Islet precursor cell (in vitro differentiated cells): ENCODE results near the gene MAP4K3.

Experiments
- DNase-seq: peaks from one replicate; pipeline ENCODE4 v3.0.0-alpha.2; 2018

Gene MAP4K3

DNA sequence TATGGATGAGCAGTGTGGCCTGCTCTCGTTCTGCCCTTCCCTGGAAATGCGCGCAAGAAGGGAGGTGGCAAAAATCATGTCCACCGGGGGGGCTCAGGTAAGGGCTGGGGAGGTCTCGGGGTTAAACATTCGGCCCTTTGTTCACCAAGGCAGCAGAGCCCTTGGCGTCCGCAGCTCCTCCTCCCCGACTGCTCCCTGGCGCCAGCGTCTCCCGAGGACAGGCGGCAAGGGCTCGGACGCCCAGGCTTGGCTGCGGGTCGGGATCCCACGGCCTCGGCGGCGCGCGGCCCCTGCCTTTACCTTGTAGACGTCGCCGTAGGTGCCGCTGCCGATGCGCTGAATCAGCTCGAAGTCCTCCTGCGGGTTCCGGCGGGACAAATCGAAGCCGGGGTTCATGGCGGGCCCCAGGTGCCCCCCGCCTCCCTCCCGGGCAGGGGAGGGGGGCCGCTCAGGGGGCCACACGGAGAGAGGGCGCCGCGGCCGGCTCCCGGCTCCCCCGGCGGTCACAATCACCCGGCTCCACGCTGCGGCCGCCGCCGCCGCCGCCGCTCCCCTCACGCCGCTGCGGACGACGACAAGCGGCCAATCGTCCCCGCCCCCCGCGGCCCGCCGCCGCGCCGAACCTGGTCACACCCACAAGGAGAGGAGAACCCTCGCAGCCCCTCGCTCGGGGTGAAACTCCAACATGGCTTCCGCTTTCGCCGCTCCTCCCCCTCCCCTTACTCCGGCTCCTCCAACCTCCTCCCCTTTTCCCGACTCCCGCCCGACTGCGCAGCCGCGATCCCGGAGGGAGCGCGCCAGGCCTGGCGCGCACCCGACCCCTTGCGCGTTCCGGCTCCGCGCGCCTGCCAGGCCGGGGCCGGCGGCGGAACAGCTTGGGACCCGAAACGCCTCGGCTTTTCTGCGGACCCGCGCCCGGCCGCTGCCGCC lies at the start of gene MAP4K3:
TSS of gene MAP4K3 (minus strand) at position 694 of the 930 bp plus-strand sequence. CDS start at position 396, 298 bp downstream.
- peak; percentile 99 for DNase-seq

DNA sequence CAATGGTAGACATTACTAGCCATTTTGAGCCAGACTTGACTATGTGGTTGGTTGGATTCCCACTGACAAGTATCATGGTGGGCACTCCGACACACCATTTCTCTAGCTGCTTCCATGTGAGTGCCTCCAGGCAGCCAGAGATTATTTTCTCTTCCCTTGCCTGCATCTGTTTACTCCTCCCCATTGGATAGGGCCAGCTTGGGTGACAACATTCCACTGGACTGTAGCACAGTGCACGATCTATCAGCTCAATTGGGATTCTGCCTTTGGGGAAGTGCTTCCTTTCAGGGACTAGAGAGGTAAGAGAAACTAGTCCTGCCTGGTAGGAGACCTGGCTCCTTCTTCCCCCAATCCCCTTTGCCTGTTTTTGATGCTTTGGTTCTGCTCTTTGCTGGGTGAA lies 49.0 kb upstream of the MAP4K3 start:
- peak; percentile 68 for DNase-seq

DNA sequence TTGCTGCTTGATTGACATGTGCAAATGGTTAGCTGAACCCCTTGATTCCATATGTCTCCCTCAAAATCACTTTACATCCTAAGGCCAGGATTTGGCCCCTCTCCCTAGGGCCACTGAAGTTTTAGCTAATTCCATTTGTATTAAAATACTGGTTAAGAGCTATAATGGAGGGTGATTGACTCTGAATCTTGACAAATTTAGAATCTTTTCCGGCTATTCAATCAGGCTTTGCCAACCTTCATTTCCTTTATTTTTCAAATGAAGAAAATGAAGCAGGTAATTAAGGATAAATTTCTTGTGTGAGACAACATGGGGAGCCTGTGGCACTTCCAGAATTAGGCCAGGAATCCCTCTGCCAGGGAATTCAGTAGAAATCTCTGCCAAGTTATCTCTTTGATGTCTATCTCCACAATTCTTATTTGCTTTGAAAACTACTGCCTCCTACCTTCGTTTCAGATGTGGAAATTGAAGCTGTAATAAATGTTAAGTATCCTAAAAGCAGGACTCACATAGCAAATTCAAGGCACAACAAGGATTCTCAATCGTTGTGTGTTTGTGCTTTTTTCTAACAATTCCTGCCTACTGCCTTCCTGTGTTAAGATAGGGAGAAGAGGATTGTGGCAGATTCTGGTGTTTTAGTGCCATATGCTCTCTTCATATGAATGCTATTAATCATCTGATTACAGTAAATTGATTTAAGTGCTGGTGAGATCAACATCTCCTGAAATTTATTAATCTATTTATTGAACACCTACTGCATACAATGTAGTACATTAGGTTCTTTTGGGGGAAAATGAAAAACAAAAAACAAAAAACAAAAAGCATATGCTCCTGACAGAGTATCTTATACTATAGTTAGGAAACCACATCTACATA lies 47.8 kb upstream of the MAP4K3 start:
- no peak for DNase-seq

GRCh38 chr2:39484206-39484605 lies 47.1 kb upstream of the MAP4K3 start:
- DNase-seq, result no peak

- DNase-seq, result no peak
Observed at GRCh38 chr2:39483534-39483933, 46.4 kb upstream of the MAP4K3 start.

- DNase-seq, result no peak
Observed at GRCh38 chr2:39481611-39482010, 44.5 kb upstream of the MAP4K3 start.

GRCh38 chr2:39479696-39480095 lies 42.6 kb upstream of the MAP4K3 start:
- no peak for DNase-seq

- no peak for DNase-seq
Observed at GRCh38 chr2:39479053-39479670, 42.1 kb upstream of the MAP4K3 start.

DNA sequence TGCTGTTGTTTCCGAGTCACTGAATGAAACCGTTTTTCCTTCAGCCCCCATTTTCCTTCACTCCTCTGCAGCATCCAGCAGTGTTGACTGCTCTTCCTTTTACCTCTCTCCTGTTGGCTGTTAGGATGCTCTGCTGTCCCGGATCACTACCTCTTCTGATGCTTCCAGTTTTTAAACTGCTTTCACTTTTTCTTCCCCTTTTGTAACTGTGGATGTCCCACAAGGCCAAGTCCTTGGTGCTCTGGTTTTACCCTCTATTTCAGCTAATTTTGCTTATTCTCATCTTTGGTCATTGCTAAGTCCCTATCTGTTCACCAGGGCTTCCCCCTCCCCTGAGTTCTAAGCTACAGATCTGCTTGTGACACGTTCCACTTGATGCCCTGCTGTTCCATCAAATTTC lies 39.4 kb upstream of the MAP4K3 start:
- DNase-seq, result no peak

DNA sequence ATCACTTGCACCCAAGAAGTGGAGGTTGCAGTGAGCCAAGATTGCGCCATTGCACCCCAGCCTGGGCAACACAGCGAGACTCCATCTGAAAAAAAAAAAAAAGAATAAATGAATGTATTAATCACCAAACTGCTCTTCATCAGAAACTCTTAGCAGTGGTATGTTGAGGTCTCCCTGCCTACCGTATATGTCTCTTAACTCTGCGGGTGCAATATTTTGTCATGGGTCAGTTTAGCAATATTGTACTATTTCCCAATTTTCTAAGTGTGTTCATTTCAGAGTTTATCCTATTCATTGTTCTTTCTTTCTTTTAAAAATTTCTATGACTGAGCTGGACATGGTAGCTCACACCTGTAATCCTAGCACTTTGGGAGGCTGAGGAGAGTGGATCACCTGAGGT lies 37.9 kb upstream of the MAP4K3 start:
- DNase-seq, result no peak

- DNase-seq, result no peak
Observed at GRCh38 chr2:39470580-39470979, 33.5 kb upstream of the MAP4K3 start.

DNA sequence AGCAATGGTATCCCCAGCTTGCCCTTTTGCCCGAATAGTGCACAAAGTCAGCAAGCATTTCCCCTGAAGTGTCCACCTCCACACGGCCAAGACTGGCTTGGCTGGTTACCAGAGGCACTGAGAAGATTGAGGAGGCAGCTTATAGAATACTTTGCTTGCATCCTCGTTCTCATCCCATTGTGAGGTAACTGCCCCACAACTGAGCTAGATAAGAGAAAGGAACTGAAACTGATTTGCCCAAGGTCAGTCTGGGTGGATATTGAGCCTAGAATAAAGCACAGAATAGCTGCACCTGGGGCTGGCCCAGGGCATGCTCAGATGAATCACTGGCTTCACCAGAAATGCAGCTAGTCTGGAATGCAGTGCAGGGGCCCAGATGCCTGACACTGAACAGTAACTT lies 32.7 kb upstream of the MAP4K3 start:
- DNase-seq, result peak; percentile 92

DNA sequence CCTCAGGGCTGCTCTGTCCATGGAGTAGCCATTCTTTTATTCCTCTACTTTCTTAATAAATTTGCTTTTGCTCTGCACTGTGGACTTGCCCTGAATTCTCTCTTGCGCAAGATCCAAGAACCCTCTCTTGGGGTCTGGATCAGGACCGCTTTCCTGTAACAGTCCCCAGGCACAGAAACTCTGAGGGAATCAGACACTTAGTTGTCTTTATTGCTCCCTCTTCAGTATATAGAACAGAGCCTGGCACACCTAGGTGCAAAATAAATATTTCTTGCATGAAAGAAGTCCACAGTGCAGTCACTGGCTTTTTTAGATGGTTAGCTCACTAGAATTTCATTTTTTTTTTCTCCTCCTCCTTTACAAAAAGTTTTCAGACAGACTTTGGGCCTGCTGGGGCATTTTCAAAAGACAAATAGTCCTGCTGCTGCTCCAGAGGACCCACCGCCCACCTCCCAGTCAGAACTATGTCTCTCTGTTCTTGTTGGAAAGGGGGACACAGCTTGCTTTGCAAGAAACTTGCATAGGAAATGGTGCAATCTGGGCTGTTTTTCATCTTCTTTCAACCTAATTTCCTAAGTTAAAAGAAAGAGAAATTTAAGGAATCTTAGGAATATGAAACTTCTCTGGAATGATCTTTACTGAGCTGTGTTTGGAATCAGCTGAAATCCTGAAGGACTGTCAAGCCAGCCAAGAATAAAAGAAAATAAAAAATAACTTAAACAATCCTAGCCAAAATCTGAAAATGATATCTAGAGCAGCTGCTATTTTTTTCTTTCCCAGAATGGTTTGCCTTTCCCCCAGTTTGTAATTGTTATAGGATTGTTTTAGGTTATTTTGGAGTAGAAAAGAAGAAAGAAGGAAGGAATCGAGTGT lies 31.7 kb upstream of the MAP4K3 start:
- no peak for DNase-seq

- no peak for DNase-seq
Observed at GRCh38 chr2:39466311-39466710, 29.2 kb upstream of the MAP4K3 start.

GRCh38 chr2:39464864-39465263 lies 27.8 kb upstream of the MAP4K3 start:
- DNase-seq, result no peak

GRCh38 chr2:39455826-39456225 lies 18.7 kb upstream of the MAP4K3 start:
- DNase-seq, result no peak

DNA sequence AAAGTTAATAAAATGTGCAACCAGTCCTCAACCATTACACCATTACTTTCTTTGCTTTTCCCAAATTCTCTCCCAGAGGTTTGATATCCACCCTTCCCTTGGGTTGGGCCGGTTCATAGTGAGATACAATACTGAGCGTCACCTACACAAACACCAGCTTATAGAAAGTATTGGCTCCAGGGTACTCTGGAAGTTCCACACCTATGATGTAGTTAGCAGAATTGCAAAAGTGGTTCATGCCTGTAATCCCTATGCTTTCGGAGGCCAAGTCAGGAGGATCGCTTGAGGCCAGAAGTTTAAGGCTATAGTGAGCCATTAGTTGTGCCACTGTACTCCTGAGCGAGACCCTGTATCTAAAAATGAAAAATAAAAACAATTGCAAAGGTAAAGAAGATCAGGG lies 15.3 kb upstream of the MAP4K3 start:
- no peak for DNase-seq

GRCh38 chr2:39451954-39452353 lies 14.9 kb upstream of the MAP4K3 start:
- no peak for DNase-seq

GRCh38 chr2:39448169-39448502 lies 11.1 kb upstream of the MAP4K3 start:
- no peak for DNase-seq

DNA sequence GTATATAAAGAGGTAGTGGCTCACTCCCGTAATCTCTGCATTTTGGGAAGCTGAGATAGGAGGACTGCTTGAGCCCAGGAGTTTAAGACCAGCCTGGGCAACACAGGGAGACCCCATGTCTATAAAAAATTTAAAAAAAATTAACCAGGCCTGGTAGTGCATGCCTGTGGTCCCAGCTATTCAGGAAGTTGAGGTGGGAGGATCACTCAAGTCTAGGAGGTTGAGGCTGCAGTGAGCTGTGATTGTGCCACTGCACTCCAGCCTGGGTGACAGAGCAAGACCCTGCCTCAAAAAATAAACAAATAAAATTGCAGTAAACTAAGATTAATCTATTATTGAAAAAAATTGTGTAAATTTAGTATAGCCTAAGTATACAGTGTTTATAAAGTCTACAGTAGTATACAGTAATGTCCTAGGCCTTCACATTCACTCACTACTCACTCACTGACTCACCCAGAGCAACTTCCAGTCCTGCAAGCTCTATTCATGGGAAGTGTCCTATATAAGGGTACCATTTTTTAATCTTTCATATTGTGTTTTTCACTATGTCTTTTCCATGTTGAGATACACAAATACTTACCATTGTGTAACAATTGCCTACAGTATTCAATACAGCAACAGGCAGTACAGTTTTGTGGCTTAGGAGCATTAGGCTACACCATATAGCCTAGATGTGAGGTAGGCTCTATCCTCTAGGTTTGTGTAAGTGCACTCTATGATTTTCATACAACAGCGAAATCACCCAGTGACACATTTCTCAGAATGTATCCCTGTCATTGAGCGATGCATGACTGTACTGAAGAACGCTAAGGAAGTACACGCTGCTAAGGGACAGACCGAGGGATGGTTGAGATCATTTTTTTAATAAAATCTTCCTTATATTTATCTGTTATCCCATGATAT lies 10.4 kb upstream of the MAP4K3 start:
- no peak for DNase-seq

- DNase-seq, result no peak
Observed at GRCh38 chr2:39445934-39446333, 8.8 kb upstream of the MAP4K3 start.
